Fibroblast of gingiva (primary cell): ENCODE data around the gene PLEKHM3.
A peak's percentile ranks its signal among the peaks of the same experiment; 100 is the strongest.
"Not testable (repeated sequence)": the region's sequence is repeated elsewhere in the genome, so short reads cannot be mapped to it uniquely, and the experiment has no call there.

Experiments
- DNase-seq: peaks from one replicate; pipeline ENCODE4 v3.0.0-alpha.2; 2011; ENCODE audit warnings: low read depth

The PLEKHM3 gene

GRCh38 chr2:207920721-207921120 is 104.6 kb downstream of the PLEKHM3 start:
- DNase-seq, result no peak

- DNase-seq, result no peak
These were observed 105.0 kb downstream of the PLEKHM3 start for GRCh38 chr2:207920321-207920720.

GRCh38 chr2:207919164-207919919 is 106.0 kb downstream of the PLEKHM3 start:
- DNase-seq, result no peak

GRCh38 chr2:207914716-207915115 is 110.6 kb downstream of the PLEKHM3 start:
- no peak for DNase-seq

GRCh38 chr2:207913772-207914358 is 111.5 kb downstream of the PLEKHM3 start:
- DNase-seq, result no peak

- no peak for DNase-seq
These were observed 113.5 kb downstream of the PLEKHM3 start for GRCh38 chr2:207911856-207912255.

- DNase-seq, result no peak
These were observed 114.1 kb downstream of the PLEKHM3 start for GRCh38 chr2:207911215-207911614.

GRCh38 chr2:207906495-207906894 is 118.8 kb downstream of the PLEKHM3 start:
- not testable (repeated sequence) for DNase-seq

GRCh38 chr2:207905546-207905945 is 119.8 kb downstream of the PLEKHM3 start:
- DNase-seq, result no peak

GRCh38 chr2:207903236-207903635 is 122.1 kb downstream of the PLEKHM3 start:
- DNase-seq, result no peak

GRCh38 chr2:207902821-207903220 is 122.5 kb downstream of the PLEKHM3 start:
- DNase-seq, result no peak

GRCh38 chr2:207901829-207902228 is 123.5 kb downstream of the PLEKHM3 start:
- DNase-seq, result no peak

- DNase-seq, result no peak
These were observed 123.9 kb downstream of the PLEKHM3 start for GRCh38 chr2:207901401-207901800.

- DNase-seq, result no peak
These were observed 127.0 kb downstream of the PLEKHM3 start for GRCh38 chr2:207898354-207898695.

GRCh38 chr2:207897541-207898353 is 127.6 kb downstream of the PLEKHM3 start:
- DNase-seq, result no peak

GRCh38 chr2:207896525-207897285 is 128.6 kb downstream of the PLEKHM3 start:
- no peak for DNase-seq

GRCh38 chr2:207895274-207895860 is 130.0 kb downstream of the PLEKHM3 start:
- DNase-seq, result no peak

GRCh38 chr2:207892716-207893402 is 132.5 kb downstream of the PLEKHM3 start:
- DNase-seq, result peak; percentile 34

- no peak for DNase-seq
These were observed 134.1 kb downstream of the PLEKHM3 start for GRCh38 chr2:207891086-207891844.

GRCh38 chr2:207887500-207887899 is 137.8 kb downstream of the PLEKHM3 start:
- no peak for DNase-seq

GRCh38 chr2:207885010-207885409 is 140.3 kb downstream of the PLEKHM3 start:
- no peak for DNase-seq
